Raji (cell line): ENCODE data around the gene SPN.

Experiments used
- POLR2A ChIP-seq: IDR thresholded peaks from 2 replicates; pipeline ENCODE4 v1.6.1; 2011; ENCODE audit warnings: low read depth, low read length, control low read depth; ENCODE audit not compliant: insufficient read depth

Gene SPN, protein sequence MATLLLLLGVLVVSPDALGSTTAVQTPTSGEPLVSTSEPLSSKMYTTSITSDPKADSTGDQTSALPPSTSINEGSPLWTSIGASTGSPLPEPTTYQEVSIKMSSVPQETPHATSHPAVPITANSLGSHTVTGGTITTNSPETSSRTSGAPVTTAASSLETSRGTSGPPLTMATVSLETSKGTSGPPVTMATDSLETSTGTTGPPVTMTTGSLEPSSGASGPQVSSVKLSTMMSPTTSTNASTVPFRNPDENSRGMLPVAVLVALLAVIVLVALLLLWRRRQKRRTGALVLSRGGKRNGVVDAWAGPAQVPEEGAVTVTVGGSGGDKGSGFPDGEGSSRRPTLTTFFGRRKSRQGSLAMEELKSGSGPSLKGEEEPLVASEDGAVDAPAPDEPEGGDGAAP

DNA sequence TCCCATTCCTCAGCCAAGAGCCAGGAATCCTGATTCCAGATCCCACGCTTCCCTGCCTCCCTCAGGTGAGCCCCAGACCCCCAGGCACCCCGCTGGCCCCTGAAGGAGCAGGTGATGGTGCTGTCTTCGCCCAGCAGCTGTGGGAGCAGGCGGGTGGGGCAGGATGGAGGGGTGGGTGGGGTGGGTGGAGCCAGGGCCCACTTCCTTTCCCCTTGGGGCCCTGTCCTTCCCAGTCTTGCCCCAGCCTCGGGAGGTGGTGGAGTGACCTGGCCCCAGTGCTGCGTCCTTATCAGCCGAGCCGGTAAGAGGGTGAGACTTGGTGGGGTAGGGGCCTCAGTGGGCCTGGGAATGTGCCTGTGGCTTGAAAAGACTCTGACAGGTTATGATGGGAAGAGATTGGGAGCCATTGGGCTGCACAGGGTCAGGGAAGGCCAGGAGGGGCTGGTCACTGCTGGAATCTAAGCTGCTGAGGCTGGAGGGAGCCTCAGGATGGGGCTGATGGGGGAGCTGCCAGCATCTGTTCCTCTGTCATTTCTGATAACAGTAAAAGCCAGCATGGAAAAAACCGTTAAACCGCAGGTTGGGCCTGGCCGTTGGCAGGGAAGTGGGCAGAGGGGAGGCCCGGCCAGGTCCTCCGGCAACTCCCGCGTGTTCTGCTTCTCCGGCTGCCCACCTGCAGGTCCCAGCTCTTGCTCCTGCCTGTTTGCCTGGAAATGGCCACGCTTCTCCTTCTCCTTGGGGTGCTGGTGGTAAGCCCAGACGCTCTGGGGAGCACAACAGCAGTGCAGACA is at the start of gene SPN:
SPN (plus strand) TSS at position 232 of the 791 bp plus-strand sequence; CDS start at position 714, 482 bp downstream.
- no peak for TF ChIP-seq POLR2A

DNA sequence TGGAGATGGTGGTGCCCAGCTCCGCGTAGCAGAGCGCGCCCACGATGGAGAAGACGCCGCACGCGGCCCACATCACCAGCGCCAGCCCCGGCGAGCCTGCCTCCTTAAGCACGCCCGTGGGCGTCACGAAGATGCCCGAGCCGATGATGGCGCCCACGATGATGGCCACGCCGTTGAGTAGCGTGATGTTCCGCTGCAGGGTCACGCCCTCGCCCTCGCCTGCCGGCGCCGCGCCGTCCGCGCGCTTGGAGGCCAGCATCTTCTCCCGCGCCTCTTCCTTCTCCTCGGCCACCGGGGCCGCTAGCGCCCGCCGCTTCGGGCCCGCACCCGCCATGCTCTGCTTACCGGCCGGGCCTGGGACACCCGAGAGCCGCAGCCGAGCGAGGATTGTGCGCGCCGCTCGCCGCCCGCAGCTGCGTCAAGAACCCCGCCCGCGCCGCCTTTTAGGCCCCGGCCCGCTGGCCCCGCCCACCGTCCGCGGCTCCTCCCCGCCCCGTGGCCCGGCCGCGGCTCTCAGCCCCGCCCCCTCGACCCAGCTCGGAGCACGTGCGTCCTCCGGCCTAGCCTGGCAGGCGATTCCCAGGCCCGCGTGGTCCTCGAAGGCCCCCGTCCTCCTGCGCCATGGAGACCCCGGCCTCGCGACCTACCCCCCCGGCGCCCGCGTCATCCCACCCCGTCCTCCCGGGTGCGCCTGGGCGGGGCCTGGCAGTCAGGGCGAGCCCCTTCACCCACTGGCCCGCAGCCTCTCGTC is 49.6 kb upstream of the SPN start:
- TF ChIP-seq POLR2A, result peak; percentile 88

DNA sequence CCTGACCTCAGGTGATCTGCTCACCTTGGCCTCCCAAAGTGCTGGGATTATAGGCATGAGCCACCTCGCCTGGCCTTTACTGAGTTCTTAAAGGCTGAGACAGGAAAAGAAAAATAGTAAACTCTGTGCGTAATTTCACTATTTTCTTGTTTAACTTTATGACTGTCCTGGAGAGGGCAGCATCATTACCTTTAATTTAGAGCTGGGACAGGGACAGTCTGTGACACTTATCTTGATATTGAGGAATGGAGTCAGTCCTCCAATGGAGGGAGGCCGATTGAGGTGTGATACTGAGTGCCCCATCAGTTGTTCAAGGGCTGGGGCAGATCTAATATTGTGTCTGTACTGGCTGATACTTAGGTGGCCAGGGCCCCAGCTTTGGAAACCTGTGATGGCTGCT is 21.5 kb upstream of the SPN start:
- TF ChIP-seq POLR2A, result no peak

DNA sequence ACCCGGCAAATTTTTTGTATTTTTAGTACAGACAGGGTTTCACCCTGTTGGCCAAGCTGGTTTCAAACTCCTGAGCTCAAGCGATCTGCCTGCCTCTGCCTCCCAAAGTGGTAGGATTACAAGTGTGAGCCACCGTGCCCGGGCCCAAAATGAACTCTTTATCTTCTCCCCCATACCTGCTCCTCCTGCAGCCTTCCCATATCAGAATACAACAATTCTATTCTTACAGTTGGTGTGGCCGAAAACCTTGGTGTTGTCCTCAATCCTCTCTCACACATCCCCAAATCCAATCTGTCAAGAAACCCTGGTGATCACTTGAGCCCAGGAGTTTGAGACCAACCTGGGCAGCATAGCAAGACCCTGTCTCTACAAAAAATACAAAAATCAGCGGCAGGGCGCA is 19.5 kb upstream of the SPN start:
- no peak for TF ChIP-seq POLR2A

DNA sequence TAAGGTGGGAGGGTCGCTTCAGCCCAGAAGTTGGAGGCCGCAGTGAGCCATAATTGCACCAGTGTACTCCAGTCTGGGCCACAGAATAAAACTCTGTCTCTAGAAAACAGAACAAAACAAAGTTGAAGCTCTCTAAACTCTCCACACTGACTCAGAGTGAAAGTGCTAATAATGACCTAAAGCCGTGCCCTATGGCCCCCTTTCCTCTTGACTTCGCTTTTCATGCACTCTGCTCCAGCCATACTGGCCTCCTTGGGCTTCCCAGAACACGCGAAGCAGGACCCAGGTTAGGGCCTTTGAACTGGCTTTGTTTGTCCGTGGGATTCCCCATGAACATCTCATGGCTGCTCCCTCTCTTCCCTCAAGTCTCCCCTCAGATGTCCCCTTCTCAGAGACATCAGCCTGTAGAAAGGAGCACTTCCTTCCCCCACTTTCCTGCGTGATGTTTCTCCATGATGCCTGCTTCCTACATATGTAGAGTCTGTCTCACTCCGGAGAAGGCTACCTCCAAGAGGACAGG is 18.6 kb upstream of the SPN start:
- TF ChIP-seq POLR2A, result no peak

DNA sequence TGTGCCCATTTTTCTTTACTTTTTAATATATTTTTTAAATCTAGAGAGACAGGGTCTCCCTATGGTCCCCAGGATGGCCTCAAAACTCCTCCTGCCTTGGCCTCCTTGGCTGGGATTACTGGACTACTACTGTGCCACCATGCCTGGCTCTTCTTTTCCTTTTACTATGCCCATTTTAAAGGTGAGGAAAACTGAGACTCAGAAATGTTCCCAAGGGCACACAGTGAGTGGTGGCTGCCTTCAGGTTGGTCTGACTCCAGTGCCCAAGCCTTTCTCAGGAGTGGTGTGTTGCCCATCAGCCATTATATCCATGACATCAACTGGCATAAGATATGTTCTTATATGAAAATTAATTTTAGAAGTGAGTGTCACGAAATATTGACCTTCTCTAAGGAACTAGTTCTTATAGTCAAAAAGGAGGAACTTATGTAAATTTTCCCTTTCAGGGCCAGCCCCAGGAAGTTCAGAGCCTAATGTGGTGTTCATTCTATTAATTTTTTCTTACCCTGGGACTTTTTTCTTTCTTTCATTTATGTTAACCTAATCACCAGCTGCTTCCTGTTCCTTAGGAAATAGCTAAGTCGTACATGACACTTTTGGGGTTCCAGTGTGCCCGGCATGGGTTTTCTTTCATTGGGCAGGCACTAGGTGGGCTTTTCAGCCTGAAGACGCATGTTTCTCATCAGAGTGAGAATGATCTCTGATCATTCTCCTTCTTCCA is 17.9 kb upstream of the SPN start:
- TF ChIP-seq POLR2A, result no peak

DNA sequence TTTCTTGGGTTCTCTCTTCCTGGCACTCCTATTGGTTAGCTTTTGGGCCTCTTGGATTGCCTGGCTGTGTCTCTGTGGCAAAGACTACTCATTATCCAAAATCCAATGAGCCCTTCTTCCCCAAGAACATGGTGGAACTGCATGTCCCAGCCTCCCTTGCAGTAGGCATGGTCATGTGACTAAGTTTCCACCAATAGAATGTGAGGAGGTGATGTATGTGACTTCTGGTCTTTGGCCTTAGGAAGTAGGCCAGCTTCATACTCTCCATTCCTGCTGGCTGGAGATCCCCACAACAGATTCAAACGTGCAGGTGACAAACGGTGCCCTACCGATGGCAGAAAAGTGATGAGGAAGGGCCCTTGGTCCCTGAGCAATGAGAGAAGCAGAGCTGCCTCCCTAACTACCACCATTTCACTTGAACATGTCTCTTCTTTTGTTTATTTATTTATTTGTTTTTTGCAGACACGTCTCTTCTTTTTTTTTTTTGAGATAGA is 17.3 kb upstream of the SPN start:
- TF ChIP-seq POLR2A, result no peak

DNA sequence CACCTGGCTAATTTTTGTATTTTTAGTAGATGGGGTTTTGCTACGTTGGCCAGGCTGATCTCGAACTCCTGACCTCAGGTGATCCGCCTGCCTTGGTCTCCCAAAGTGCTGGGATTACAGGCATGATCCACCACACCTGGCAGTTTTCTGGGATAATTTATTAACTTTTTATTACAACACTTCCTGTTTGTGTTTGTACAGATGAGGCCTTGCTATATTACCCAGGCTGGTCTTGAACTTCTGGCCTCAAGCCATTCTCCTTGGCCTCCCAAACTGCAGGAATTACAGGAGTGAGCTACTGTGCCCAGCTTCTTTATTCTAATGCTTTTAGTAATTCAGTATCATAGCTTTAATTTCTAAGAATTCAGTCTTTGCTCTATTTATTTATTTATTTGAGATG is 16.1 kb upstream of the SPN start:
- TF ChIP-seq POLR2A, result no peak

DNA sequence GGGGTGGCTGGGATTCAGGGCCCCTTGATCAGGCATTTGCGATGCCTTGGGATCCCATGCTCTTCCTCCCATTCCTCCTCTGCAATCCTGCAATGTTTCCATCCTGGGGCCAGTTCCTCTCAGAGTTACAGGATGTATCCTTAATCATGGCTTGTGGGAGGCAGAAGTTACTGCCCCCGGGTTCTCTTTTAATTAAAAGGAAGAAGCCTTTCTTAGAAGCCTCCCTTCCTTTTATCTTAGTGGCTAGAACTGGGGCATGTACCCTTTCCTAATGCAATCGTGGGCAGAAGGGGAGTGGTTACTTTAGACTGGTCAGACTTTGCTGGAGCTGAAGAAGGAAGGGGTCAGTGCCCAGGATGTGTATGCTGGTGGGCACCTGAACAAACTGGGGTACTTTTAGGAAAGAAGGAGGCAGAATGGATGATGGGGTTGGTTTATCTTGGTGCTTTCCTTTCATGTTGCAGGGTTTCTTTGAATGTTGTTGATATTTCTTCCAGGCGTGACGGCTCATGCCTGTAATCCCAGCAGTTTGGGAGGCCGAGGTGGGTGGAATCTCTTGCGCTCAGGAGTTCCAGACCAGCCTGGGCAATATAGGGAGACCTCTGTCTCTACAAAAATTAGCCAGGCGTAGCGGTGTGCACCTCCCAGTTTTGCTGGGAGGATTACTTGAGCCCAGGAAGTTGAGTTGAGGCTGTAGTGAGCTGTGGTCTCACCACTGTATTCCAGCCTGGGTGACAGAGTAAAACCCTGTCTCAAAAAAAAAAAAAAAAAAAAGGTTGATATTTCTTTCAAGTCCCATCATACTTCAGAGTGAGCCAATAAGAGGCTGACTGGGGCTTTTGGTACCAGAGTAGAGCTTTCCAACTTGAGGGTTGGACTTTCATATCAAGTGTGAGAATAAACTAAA is 13.2 kb upstream of the SPN start:
- no peak for TF ChIP-seq POLR2A

DNA sequence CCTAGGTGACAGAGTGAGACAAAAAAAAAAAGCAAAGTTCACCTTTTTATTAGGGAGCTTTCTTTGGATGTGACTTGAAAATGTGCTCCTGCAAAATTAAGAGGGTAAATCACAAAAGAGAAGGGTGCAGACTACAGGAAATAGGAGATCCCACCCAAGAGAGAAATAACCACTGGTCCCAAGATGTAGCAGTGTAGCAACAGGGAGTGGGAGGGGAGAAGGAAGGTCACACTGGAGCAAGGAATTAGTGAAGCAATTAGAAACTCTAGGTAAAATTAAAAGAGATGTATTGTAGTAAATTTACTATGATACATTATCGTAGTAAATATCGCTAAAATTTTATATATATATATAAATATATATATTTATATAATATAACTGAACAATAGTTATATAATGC is 12.3 kb upstream of the SPN start:
- no peak for TF ChIP-seq POLR2A

DNA sequence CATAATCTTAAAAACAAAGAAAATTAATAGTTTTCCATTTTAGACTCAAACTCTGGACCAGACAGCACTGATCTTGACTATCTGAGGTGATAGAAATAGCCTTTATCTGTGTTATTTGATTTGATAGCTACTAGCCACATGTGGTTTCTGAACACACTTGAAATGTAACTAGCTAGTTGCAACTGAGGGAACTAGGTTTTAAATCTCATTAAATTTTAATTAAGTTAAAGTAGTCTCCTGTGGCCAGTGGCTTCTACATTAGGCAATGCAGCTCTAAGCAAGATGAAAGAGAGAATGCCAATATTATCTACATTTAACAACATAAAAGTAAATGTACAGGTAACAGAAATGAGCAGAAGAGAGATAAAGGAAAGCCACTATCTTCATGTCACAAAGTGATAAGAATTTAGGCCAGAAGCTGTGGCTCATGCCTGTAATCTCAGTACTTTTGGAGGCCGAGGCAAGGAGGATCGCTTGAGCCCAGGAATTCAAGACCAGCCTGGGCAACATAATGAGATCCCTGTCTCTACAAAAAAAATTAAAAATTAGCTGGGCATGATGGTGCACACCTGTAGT is 11.2 kb upstream of the SPN start:
- TF ChIP-seq POLR2A, result no peak

DNA sequence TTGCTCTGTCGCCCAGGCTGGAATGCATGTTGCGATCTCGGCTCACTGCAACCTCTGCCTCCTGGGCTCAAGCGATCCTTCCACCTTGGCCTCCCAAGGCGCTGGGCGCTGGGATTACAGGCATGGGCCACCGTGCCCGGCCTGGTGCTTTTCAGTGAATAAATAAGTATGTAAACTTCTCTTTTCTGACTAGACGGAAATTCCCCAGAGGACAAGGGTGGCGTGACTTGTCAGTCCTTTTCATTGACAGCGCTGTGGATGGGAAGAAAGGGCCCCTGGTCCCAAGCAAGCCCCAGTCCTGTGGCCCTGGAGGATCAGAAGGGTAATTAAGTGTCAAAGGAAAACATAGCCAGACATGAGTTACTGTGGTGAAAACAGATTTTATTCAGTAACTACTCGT is 9.6 kb upstream of the SPN start:
- no peak for TF ChIP-seq POLR2A

DNA sequence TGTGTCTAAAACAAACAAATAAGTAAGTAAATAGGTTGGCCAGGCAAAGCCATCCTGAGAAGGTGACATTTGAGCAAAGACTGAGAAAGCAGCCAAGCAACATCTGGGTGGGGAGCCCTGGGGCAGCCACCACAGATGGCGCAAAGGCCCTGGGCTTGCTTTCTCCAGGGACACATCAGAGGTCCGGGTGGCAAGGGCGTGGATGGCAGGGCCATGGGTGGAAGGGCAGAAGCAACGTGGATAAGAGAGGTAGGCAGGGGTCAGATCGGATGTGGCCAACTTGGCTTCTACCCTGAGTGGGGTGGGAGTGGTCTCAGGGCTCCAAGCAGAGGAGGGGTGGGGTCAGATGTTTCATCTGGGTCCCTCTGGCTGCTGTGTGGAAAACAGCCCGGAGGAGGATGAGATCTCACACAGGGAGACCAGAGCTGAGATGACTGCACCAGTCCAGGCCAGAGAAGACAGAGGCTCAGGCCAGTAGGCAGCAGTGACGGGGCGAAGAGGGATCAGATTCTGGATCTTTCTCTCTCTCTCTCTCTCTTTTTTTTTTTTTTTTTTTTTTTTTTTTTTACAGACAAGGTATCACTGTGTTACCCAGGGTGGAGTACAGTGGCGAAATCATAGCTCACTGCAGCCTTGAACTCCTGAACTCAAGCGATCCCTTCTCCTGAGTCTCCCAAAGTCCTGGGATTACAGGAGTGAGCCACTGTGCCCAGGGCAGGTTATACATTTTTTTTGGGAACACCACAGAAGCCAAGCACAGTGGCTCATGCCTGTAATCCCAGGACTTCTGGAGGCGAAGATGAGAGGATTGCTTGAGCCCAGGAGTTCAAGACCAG is 6.1 kb upstream of the SPN start:
- TF ChIP-seq POLR2A, result no peak

DNA sequence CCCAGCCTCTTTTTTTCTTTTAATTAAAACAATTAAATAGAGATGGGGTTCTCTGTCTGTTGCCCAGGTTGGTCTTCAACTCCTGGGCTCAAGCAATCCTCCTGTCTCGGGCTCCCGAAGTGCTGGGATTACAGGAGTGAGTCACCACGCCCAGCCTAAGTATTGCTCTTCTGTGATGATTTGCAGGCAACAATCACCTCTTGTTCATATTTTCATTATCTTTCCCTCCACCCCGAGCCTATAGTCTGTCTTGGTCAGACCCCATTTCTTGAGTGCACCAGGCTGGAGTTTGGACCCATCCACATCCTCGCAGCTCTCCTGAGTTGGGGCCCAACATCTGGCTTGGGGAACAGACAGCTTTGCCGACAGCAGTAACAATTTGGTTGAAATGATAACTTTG is 4.3 kb upstream of the SPN start:
- no peak for TF ChIP-seq POLR2A
